Hepatocyte (in vitro differentiated cells): ENCODE measurements around the gene KLRC4. TPM values are rescaled to one million over a fixed set of nuclear protein-coding genes. Genes with fewer than 3 reads are reported as not detected.

Source experiments
- DNase-seq: peaks from one replicate; pipeline ENCODE4 v3.0.0-alpha.2; 2016; ENCODE audit warnings: low spot score
- H2AFZ ChIP-seq: fragments of 200-600 bp; sonication (generic); 2 replicates; pipeline ENCODE4 v1.6.0; 2016; ENCODE audit warnings: antibody characterized with exemption, mild to moderate bottlenecking
- H3K27ac ChIP-seq: fragments of 200-600 bp; sonication (generic); 2 replicates; pipeline ENCODE4 v1.5.1; 2016; ENCODE audit warnings: mild to moderate bottlenecking
- H3K27me3 ChIP-seq: fragments of 200-600 bp; sonication (generic); 2 replicates; pipeline ENCODE4 v1.6.1; 2016
- H3K36me3 ChIP-seq: fragments of 200-600 bp; sonication (generic); replicated peaks from 2 replicates; pipeline ENCODE4 v1.5.1; 2016; ENCODE audit warnings: low read depth; ENCODE audit not compliant: insufficient read depth
- H3K4me1 ChIP-seq: fragments of 200-600 bp; sonication (generic); 2 replicates; pipeline ENCODE4 v1.5.1; 2016; ENCODE audit warnings: mild to moderate bottlenecking, moderate library complexity; ENCODE audit not compliant: insufficient read depth
- H3K4me2 ChIP-seq: fragments of 200-600 bp; sonication (generic); 2 replicates; pipeline ENCODE4 v1.6.0; 2016
- H3K4me3 ChIP-seq: fragments of 200-600 bp; sonication (generic); 2 replicates; pipeline ENCODE4 v1.5.1; 2016; ENCODE audit warnings: mild to moderate bottlenecking
- H3K79me2 ChIP-seq: fragments of 200-600 bp; sonication (generic); 2 replicates; pipeline ENCODE4 v1.6.0; 2017; ENCODE audit warnings: mild to moderate bottlenecking
- H3K9me2 ChIP-seq: fragments of 200-600 bp; sonication (generic); replicated peaks from 2 replicates; pipeline ENCODE4 v1.6.0; 2017; ENCODE audit warnings: mild to moderate bottlenecking; ENCODE audit not compliant: insufficient read depth
- H3K9me3 ChIP-seq: fragments of 200-600 bp; sonication (generic); 2 replicates; pipeline ENCODE4 v1.5.1; 2016; ENCODE audit warnings: low read depth, mild to moderate bottlenecking
- H4K20me1 ChIP-seq: fragments of 200-600 bp; sonication (generic); 2 replicates; pipeline ENCODE4 v1.6.0; 2016; ENCODE audit warnings: mild to moderate bottlenecking; ENCODE audit not compliant: insufficient read depth, poor library complexity, severe bottlenecking
- EZH2 ChIP-seq: fragments of 200-600 bp; sonication (generic); IDR thresholded peaks from 2 replicates; pipeline ENCODE4 v1.6.1; 2016; ENCODE audit warnings: antibody characterized with exemption, mild to moderate bottlenecking, borderline replicate concordance
- EZH2phosphoT487 ChIP-seq: fragments of 200-600 bp; sonication (generic); IDR thresholded peaks from one replicate; pipeline ENCODE4 v1.6.1; 2018; ENCODE audit warnings: antibody characterized with exemption, mild to moderate bottlenecking, low read depth, moderate library complexity; ENCODE audit not compliant: unreplicated experiment, severe bottlenecking
- WGBS: methylation state at CpG from one replicate; pipeline ENCODE4 v1.1.6; 2016; ENCODE audit warnings: low lambda C conversion rate; ENCODE audit errors: missing lambda C conversion rate; 5-methylcytosine and 5-hydroxymethylcytosine counted together
- polyA plus RNA-seq: library from polyadenylated mRNA; unstranded; fragments of >200 nt; fragmentation: Nextera tagmentation; extraction: Ambion mirVana; gene quantifications from 2 replicates; pipeline ENCODE4 v1.2.1, GENCODE V29; 2016
- total RNA-seq: library from RNA; depleted of rRNA; stranded (reverse); fragments of >200 nt; gene quantifications from 2 replicates; pipeline ENCODE4 v1.2.3, GENCODE V29; 2014
- TF ChIP-seq, protein P1 (sequence below): fragments of 200-600 bp; sonication (generic); IDR thresholded peaks from 2 replicates; pipeline ENCODE4 v1.5.1; 2016; ENCODE audit warnings: antibody characterized with exemption, mild to moderate bottlenecking; ENCODE audit not compliant: poor library complexity

Gene KLRC4
- total and polyA plus RNA-seq, 2 experiments from 2014 or later = not detected

DNA sequence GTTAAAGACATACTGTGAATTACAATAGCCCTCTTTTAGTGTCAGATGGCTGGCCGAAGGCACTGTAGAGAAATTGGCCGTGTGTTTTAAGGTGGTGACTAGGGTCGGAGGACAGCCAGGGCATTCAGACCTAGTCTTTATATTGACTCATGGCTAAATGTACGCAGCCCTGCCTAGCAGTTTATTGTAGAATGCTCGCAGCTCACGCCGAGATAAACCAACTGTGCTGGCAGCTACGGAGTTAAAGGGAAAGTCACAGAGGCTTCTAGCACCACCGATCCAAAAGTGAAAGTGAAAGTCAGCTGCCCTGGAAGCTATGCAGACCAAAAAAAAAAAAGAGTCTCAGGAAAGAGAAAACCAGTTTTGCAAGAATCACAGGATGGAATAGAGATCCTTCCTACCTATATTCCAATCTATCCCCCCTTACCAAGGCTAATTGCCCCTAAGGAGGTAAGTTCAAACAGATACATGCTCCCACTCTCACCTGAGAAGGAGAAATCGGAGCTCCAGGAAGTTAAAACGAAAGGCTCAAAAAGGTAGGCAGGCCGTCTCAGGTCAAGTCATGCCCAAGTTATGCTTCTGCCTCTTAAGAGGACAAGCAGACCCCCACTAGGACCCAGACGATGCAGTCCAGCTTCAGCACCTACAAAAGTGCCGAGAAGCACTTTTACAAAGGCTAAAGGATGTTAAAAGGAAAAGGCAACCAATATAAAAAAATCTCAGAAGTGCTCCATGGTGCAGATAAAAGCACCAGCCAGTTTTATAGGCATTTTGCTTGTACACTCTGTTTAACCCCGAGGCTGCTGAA is 44.5 kb downstream of the KLRC4 start:
- H3K4me1 ChIP-seq = peaks cover 45% of the 10 kb centered on the region

DNA sequence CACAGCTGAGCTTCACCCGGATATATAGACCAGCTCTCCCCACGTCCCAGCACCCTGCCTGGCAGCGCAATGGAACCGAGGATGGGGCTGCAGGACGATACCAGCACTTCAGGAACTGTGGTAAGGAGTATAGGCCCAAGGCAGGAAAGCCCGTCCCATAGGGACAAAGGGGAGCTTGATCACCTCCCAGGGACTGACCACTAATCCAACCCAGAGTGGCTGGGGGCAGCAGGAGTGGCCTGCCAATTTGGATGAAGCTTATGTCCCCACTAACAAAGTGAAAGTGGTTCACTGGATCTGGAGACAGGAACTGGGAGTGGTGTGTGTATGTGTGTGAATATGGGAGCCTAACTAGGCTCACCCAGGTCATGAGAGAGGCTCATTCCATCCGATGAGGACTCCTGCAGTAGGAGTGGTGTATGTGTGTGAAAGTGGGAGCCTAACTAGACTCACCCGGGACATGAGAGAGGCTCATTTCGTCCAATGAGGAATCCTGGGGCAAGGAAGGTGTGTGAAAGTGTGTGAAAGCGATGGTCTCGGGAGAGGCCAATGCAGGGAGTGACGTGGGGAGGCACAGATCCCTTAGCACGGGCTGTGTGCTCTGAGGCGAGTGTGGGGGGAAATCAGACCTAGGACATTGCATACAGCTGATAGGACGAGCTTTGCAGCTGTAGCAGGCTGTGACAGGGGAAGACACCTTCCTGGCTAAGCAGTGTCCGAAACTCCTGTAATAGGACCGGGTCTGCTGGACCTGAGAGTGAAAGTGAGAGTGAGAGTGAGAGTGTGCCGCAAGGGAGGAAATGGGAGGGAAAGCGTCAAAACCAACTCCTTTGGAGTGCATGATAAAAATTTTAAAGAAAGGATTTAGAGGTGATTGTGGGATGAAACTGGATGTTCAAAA is 45.4 kb downstream of the KLRC4 start:
- H3K9me3 ChIP-seq = no peaks in the 10 kb centered on the region
- no peaks in the 10 kb centered on the region for H3K36me3 ChIP-seq
- H3K4me3 ChIP-seq = peak overlapping the region; percentile 37
- no peaks in the 10 kb centered on the region for H3K27me3 ChIP-seq
- H3K9me2 ChIP-seq = no peaks in the 10 kb centered on the region
- H3K79me2 ChIP-seq = peaks cover 3% of the 10 kb centered on the region
- H3K4me2 ChIP-seq = peak overlapping the region; percentile 81
- TF ChIP-seq EZH2 (no peak), EZH2phosphoT487 (no peak)
- TF ChIP-seq, protein P1, sequence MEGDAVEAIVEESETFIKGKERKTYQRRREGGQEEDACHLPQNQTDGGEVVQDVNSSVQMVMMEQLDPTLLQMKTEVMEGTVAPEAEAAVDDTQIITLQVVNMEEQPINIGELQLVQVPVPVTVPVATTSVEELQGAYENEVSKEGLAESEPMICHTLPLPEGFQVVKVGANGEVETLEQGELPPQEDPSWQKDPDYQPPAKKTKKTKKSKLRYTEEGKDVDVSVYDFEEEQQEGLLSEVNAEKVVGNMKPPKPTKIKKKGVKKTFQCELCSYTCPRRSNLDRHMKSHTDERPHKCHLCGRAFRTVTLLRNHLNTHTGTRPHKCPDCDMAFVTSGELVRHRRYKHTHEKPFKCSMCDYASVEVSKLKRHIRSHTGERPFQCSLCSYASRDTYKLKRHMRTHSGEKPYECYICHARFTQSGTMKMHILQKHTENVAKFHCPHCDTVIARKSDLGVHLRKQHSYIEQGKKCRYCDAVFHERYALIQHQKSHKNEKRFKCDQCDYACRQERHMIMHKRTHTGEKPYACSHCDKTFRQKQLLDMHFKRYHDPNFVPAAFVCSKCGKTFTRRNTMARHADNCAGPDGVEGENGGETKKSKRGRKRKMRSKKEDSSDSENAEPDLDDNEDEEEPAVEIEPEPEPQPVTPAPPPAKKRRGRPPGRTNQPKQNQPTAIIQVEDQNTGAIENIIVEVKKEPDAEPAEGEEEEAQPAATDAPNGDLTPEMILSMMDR = no peak
- WGBS = 16% methylated on average over 19 of the region's 19 CpGs
- H3K4me1 ChIP-seq = peaks cover 45% of the 10 kb centered on the region
- peak; percentile 60 for DNase-seq
- peak overlapping the region; percentile 83 for H2AFZ ChIP-seq
- peak overlapping the region; percentile 95 for H3K27ac ChIP-seq
- no peaks in the 10 kb centered on the region for H4K20me1 ChIP-seq

More for the DNA sequence above, 44.5 kb downstream of the KLRC4 start:
- DNase-seq = peak; percentile 89
- TF ChIP-seq, protein P1 = no peak
- TF ChIP-seq EZH2 = no peak
- TF ChIP-seq EZH2phosphoT487 = no peak
- H4K20me1 ChIP-seq = no peaks in the 10 kb centered on the region
- H3K9me2 ChIP-seq = no peaks in the 10 kb centered on the region
- H3K4me2 ChIP-seq = peak overlapping the region; percentile 81
- H3K27me3 ChIP-seq = no peaks in the 10 kb centered on the region
- H3K27ac ChIP-seq = peak overlapping the region; percentile 95
- no peaks in the 10 kb centered on the region for H3K36me3 ChIP-seq
- H3K4me3 ChIP-seq = peak overlapping the region; percentile 37
- no peaks in the 10 kb centered on the region for H3K9me3 ChIP-seq
- peak overlapping the region; percentile 83 for H2AFZ ChIP-seq
- peaks cover 3% of the 10 kb centered on the region for H3K79me2 ChIP-seq
- WGBS = 2% methylated on average over 15 of the region's 15 CpGs

DNA sequence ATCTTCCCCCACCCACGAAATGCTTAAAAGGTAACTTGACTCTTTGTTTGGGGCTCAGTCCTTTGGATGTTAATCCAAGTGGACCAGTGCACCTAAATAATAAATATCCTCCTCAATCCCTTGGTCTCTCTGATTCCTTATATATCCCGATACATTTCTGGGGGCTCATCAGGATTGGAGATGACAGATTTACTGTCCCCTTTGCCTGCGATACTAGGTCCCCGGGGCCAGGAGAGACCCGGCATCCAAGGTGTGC is 46.0 kb downstream of the KLRC4 start:
- peak overlapping the region; percentile 95 for H3K27ac ChIP-seq
- H3K79me2 ChIP-seq = peaks cover 3% of the 10 kb centered on the region
- H3K4me2 ChIP-seq = peak overlapping the region; percentile 81
- no peaks in the 10 kb centered on the region for H3K9me3 ChIP-seq
- peak overlapping the region; percentile 83 for H2AFZ ChIP-seq
- H3K4me3 ChIP-seq = peak overlapping the region; percentile 37
- no peaks in the 10 kb centered on the region for H3K9me2 ChIP-seq
- TF ChIP-seq EZH2phosphoT487 = no peak
- no peak for TF ChIP-seq EZH2
- TF ChIP-seq, protein P1 = no peak
- no peaks in the 10 kb centered on the region for H3K36me3 ChIP-seq
- no peaks in the 10 kb centered on the region for H3K27me3 ChIP-seq
- no peak for DNase-seq
- H3K4me1 ChIP-seq = peaks cover 45% of the 10 kb centered on the region
- 27% methylated on average over 5 of the region's 5 CpGs for WGBS
- H4K20me1 ChIP-seq = no peaks in the 10 kb centered on the region
